HG03575 (cell line): ENCODE results near the gene SLC2A1.

Experiments used
- ATAC-seq: cut with Tn5 transposase; IDR thresholded peaks from one replicate; pipeline ENCODE4 v1.9.1; 2021; ENCODE audit not compliant: unreplicated experiment, insufficient number of reproducible peaks, low FRiP score; ENCODE audit errors: extremely low read depth

SLC2A1 gene

DNA sequence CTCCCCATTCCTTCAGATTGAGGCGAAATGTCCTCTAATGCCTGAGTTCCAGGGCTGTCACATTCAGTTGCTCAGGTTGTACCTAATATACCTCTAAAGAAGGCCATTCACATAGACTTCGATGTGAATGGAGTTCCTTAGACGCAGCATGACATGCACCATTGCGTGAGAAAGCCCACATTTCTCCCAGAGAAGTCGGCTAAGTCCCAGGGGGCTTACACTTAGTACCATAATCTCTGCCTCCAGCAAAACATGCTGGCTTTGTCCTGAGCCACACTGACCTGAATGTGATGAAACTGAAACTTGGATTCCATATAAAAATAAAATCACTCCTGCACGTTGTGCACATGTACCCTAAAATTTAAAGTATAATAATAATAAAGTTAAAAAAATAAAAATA is 23.2 kb upstream of the SLC2A1 start:
- no peak for ATAC-seq

- ATAC-seq = no peak
Measured at GRCh38 chr1:42981255-42981805, 22.7 kb upstream of the SLC2A1 start.

- ATAC-seq = no peak
Measured at GRCh38 chr1:42979896-42980800, 21.5 kb upstream of the SLC2A1 start.

DNA sequence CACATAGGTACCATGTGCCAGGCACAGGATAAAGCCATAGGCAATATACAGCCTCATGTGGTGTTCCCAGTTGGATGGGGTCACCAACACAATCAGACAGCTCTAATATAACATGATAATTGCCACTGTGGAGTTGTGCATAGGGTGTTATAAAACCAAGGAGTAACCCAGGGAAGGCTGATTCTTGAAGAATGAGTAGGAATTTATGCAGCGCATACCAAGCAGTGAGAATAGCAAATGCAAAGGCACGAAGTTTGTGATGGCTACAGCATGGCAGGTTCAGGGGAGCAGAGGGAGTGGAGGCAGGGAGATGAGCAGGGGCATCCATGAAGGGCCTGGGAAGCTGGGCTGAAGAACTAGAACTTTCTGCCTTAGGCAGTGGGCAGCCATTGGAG is 20.4 kb upstream of the SLC2A1 start:
- no peak for ATAC-seq

DNA sequence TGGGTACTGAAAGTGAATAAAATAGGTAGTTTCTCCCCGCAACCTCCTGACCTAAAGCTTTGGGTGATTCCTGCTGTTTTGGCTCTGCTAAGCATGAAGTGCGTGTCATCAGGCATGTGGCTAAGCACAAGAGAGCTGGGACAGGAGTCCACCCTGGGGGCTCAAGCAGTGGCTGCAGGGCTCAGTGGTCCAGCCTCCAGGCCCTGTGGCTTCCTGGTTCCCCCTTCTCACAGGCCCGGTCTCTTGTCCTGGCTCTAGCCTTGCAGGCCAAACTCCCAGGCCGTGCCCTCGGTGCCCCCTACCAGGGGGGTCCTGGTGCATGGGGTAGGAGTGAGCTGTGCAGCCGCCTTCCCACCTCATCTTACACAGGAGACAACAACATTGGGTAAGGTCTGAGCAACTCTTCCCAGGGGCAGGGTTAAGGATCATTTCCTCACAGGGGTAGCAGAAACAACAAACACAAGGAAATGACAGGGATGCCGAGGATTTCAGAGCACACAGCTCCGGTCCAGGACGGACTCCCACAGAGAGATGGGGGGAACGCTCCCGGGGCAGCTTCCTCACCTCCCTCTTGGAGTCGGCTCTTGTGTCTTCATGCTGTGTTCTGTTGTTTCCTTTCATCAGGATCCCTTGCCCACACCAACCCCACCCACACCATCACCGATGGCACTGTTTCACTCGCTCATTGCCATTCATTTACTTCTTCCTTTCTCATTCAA is 19.8 kb upstream of the SLC2A1 start:
- no peak for ATAC-seq

GRCh38 chr1:42977653-42978052 is 19.0 kb upstream of the SLC2A1 start:
- ATAC-seq = no peak

GRCh38 chr1:42975561-42976225 is 17.0 kb upstream of the SLC2A1 start:
- no peak for ATAC-seq

DNA sequence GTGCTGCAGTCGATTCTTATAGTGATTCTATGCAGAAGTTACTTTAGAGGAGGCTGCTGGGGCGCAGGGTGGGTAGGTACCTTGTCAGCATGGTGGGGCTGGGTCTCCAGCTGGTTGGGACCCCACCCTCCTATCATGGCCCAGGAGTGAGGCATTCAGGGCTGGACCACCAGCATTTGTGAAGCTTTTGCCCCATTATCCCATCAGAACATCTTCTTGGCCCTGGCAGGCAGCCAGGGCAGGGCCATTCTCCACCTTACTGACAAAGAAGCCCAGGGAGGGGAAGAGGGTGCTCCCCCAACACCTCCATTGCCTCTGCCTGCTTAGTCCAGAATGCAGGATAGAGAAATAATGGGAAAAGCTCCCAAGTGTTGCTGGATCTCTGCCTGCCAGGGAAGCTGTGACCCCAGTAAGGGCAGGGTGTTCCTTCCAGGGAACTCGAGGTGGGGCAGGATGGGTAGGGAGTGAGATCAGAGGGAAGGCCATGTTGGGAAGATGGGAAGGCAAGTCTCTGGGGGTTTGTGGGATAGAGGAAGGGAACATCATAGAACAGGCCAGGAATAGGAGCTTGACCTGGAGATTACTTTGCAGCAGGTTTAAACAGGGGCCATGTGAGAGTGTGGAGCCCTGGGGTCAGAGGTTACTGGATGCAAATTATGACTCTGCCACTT is 16.2 kb upstream of the SLC2A1 start:
- ATAC-seq = no peak

DNA sequence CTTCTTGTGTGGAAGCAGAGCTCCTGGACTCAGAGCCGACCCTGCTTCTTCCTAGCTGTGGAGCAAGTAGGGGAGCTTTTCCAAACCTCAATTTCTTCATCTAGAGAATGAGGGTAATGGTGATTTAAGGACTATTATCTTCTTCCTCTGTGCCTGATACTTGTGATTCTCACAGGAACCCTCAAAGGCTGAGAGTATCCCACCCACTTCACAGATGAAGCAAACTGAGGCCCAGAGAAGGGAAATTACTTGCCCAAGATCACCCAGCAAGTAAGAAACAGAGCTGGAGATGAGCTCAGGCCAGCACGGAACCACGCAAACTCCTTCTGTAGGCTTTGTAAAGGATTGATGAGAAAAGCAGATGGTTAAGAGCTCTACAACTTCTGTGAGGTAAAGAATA is 15.1 kb upstream of the SLC2A1 start:
- ATAC-seq = no peak

GRCh38 chr1:42973286-42973685 is 14.6 kb upstream of the SLC2A1 start:
- no peak for ATAC-seq

GRCh38 chr1:42971841-42972291 is 13.2 kb upstream of the SLC2A1 start:
- ATAC-seq = no peak

DNA sequence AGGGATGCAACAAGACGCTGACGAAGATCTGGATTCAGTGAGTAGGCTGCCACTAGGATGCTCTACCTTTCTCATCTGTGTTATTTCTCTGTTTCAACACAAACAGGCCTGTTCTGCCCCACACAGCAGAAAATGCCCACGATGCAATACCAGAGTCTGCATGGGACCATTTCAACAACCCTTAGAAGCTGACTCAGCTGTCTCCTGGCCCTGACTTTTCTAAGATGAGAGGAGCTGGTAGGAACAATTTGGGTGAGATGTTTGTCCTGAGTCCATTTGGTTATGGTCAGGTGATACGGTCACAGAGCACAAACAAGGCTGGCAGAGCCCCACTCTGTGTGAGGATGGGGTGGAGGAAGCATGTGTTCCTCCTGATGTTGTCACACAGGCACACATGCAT is 11.5 kb upstream of the SLC2A1 start:
- ATAC-seq = no peak

GRCh38 chr1:42968654-42969053 is 10.0 kb upstream of the SLC2A1 start:
- ATAC-seq = no peak

- ATAC-seq = no peak
Measured at GRCh38 chr1:42966688-42967612, 8.3 kb upstream of the SLC2A1 start.

DNA sequence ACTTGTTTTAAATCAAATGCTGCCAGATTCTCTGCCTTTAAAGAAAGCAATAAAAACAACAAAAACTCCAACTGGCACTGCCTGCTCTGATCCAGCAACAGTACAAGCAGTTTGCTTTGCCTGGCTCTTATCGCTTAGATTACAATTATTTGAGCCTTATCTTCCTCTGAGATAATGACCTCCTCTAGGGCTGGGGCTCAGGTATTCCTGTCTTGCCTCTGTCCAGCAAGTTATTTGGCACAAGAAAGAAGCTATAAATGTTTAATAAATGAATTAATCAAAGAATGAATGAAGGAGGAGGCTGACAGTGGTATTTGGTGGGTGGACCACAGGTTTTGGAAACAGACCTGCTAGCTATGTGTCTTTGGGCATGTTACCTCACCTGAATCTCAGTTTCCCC is 6.7 kb upstream of the SLC2A1 start:
- ATAC-seq = no peak

GRCh38 chr1:42964044-42964812 is 5.6 kb upstream of the SLC2A1 start:
- no peak for ATAC-seq

GRCh38 chr1:42963378-42964043 is 4.8 kb upstream of the SLC2A1 start:
- ATAC-seq = no peak
